Psoas muscle (tissue), 8 donors: ENCODE data around the gene IRF1. TPM values are rescaled to one million over a fixed set of nuclear protein-coding genes. Genes with fewer than 3 reads are reported as not detected.

Experiments used
- ATAC-seq, 4 donors: fragments of 200-7000 bp; cut with Tn5 transposase; one replicate each; pipeline ENCODE4 v1.9.1; 2020; ENCODE audit warnings: moderate library complexity in 3 of 4, mild to moderate bottlenecking in 2 of 4
- DNase-seq, 2 donors: peaks; one replicate each; pipeline ENCODE4 v3.0.0-alpha.2; 2020
- H3K27ac ChIP-seq: fragments of 200-600 bp; one replicate; pipeline ENCODE4 v1.8.0; 2022
- H3K27me3 ChIP-seq, 3 donors: fragments of 200-600 bp in 1 of 3; one replicate each; pipeline versions ENCODE4 v1.6.1 to v1.8.0; 2013 to 2022; ENCODE audit warnings: low read length in 2 of 3, mild to moderate bottlenecking in 2 of 3, moderate library complexity in 1 of 3; ENCODE audit not compliant: insufficient read depth in 3 of 3
- H3K36me3 ChIP-seq, 2 donors: fragments of 200-600 bp in 1 of 2; one replicate each; pipeline versions ENCODE4 v1.6.1 to v1.8.0; 2013 to 2022; ENCODE audit warnings: low read depth in 1 of 2, mild to moderate bottlenecking in 1 of 2, moderate library complexity in 1 of 2; ENCODE audit not compliant: insufficient read depth in 1 of 2
- H3K4me1 ChIP-seq: fragments of 200-600 bp; one replicate; pipeline ENCODE4 v1.8.0; 2022
- H3K4me3 ChIP-seq: fragments of 200-600 bp; one replicate; pipeline ENCODE4 v1.8.0; 2022; ENCODE audit warnings: mild to moderate bottlenecking
- H3K9me3 ChIP-seq: fragments of 200-600 bp; one replicate; pipeline ENCODE4 v1.8.0; 2022
- CTCF ChIP-seq: fragments of 200-600 bp; IDR thresholded peaks from one replicate; pipeline ENCODE4 v1.8.0; 2022; ENCODE audit warnings: antibody characterized with exemption
- WGBS, 3 donors: extraction: QIAGEN DNeasy Blood & Tissue Kit; methylation state at CpG; one replicate each; pipeline versions ENCODE4 v1.1.6 to v1.1.7; 2013; 5-methylcytosine and 5-hydroxymethylcytosine counted together
- intact Hi-C, 2 donors: fragments of 100-400 bp; cut with DNase I; formaldehyde crosslinking; loops; one replicate each; pipeline versions ENCODE4 v1.11.0 to v1.14.2; 2022
- polyA plus RNA-seq, 3 donors: library from polyadenylated mRNA; stranded (reverse); fragments of 200-250 nt; gene quantifications; one replicate each; pipeline ENCODE4 v1.2.3, GENCODE V29; 2013
- total RNA-seq, 4 donors: library from RNA; stranded (reverse); fragmentation: NEBNext Ultra II Directional in 2 of 4; extraction: Animal tissue kit (Norgen Biotek cat#: 25700) in 2 of 4; gene quantifications; one replicate each; pipeline versions ENCODE4 v1.2.1 to v1.2.4, GENCODE V29; 2021 to 2023
- donor health status: healthy with polysubstance abuse.
- donor health status: DM: no; HTN: no; CAD: no; lungs with moderate emphysema.
- donor health status: Bipolar disorder and iron deficiency.
- donor health status: healthy.
- donor health status: DM: yes; HTN: yes; CAD: no.
- donor health status: DM: no; HTN: no; CAD: no.
- donor health status: DM: no; HTN: no; CAD: no.
- donor health status: DM: yes; HTN: yes; CAD: no.

Gene IRF1
- total and polyA plus RNA-seq, 7 donors = 4.7 to 18.8 (median 11.8) TPM

DNA sequence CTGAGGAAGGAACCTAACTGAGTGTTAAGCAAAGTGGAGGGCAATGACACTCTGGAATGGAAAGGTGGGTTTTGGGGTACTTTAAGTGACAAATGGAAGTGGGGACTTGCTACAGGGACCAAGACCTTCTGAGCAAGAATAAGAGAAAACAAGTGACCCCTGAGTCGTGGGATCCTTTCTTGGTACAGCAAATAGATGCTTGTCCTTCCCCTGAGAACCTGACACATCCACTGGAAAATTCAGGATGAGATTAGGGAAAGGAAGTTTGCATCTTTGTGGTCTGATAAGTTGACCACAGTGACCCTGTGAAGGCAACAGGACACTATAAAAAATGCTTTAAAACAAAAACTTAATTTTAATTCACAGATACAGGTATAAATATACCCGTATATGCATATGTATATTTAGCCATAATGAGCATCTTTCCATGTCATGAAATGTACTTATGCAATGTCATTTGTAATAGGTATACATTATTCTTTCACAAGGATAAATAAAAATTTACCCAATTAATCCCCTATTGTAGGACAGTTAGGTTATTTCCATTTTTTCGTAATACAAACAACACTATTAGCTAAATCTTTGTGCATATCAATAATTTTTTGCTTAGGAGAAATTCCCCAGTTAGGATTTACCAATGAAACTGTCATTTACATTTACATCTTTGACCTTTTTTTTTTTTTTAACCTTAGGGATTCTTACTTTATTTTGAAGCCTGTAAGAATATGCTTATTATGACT, 2.0 kb upstream of the IRF1 start:
- Histone ChIP-seq H3K27me3 (no peaks in the 10 kb centered on the region), H3K27ac (no peak overlapping the region), H3K36me3 (peaks cover 0 to 16% of the 10 kb centered on the region in 2 donors), H3K9me3 (no peaks in the 10 kb centered on the region), H3K4me3 (no peak overlapping the region), H3K4me1 (peaks cover 30% of the 10 kb centered on the region)
- intact Hi-C loops = no loop called here
- ATAC-seq = no peak
- no peak for TF ChIP-seq CTCF
- no peak for DNase-seq
- WGBS, 3 donors = 85 to 88% (median 86%) methylated on average over 3 of the region's 3 CpGs

DNA sequence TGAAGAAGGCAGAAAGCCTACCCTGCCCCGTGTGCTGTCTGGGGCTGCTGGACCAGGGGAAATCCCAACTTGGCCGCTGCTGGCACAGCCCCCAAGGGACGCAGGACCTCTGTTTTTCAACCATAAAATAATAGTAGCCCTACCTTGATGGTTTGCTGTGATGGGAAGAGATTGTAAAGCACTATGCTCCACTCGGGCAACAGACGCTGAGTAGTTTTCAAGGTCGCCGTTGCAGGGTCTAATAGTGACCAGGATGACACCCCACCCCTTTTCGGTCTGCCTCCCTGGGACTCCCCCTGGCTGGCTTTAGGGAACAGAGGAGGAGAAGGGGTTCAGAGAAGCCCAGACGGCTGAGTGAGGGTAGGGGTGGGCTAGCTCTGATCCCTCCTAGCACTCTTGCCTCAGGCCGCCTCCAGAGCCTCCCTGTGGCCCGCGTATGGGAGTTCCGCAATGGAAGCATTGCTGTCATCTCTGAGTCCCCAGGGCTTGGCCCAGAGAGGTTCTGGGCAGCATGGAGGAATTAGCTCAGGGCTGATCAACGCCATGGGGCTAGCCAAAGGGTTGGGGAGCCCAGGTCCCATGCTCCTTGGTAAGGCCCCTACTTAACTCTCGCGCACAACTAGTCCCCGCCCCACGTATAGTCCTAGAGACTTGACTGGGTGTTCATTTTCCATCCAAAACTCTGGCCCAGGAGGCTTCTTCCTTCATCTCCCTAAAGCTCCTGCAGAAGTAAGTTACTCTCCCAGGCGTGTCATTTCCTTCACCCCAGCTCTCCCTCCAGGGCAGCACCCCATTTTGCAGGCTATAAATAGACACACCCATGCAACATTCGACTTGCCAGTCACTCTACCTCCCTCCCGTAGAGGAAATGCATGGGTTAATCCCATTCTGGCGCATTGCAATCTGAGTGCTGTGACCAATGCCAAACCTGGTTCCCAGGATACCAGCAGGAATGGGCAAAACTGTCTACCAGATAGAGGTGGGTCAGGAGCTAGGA, 1.1 kb upstream of the IRF1 start:
- Histone ChIP-seq H3K27me3 (no peaks in the 10 kb centered on the region), H3K9me3 (no peaks in the 10 kb centered on the region), H3K4me1 (peaks cover 28% of the 10 kb centered on the region), H3K4me3 (peak overlapping the region; percentile 75), H3K27ac (peak overlapping the region; percentile 89), H3K36me3 (peaks cover 0 to 25% of the 10 kb centered on the region in 2 donors)
- no peak for TF ChIP-seq CTCF
- intact Hi-C loops = loop anchor here in 1 of 2 donors (2.0 kb wide), 1 partner anchor 73 kb away; no protein-coding TSS in a partner anchor
- WGBS, 3 donors = 54 to 61% (median 59%) methylated on average over 21 to 22 of the region's 22 CpGs
- ATAC-seq (peak in 3 of 4 donors; percentile 2 to 4 (median 4)), DNase-seq (no peak)

DNA sequence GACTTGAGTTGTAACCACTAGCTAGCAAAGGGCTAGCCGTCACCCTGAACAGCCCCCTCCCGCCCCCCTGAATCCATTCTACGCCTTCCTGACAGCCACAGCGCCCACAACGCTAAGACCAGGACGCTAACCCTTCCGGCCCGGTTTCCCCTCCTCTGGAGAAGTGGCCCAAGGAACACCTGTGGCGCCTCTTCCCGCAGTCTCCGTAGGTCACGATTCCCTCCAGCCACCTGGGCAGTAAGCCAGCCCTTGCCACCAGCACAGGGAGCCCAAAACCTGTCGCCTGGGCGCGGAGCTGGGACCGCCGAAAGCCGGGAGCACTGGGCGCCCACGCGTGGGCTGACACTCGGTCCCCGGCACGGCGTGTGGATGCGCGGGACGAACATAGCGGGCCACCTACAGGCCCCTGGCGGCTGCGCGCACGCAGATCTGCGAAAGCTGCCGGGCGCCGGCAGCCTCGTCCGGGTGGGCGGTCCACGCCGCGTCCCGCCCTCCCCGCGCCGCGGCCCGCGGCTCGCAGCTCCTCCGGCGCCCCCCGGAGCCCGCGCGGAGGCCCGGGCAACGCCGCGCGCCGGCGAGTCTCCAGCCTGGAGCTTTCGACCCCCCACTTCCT, 596 bp downstream of the IRF1 start:
- WGBS, 3 donors = 2 to 4% (median 3%) methylated on average over 32 to 65 of the region's 65 CpGs
- ATAC-seq (peak; percentile 12 to 48 (median 36)), DNase-seq (peak; percentile 64 to 78)
- H3K4me1 ChIP-seq = peaks cover 14% of the 10 kb centered on the region
- no peaks in the 10 kb centered on the region for H3K9me3 ChIP-seq
- no peaks in the 10 kb centered on the region for H3K27me3 ChIP-seq
- peak overlapping the region; percentile 89 for H3K27ac ChIP-seq
- H3K36me3 ChIP-seq = peaks cover 0 to 41% of the 10 kb centered on the region in 2 donors
- intact Hi-C loops = loop anchor here (2.0 kb wide), 2 partner anchors 69 to 71 kb away; no protein-coding TSS in a partner anchor
- peak overlapping the region; percentile 75 for H3K4me3 ChIP-seq
- peak; percentile 31 for TF ChIP-seq CTCF

DNA sequence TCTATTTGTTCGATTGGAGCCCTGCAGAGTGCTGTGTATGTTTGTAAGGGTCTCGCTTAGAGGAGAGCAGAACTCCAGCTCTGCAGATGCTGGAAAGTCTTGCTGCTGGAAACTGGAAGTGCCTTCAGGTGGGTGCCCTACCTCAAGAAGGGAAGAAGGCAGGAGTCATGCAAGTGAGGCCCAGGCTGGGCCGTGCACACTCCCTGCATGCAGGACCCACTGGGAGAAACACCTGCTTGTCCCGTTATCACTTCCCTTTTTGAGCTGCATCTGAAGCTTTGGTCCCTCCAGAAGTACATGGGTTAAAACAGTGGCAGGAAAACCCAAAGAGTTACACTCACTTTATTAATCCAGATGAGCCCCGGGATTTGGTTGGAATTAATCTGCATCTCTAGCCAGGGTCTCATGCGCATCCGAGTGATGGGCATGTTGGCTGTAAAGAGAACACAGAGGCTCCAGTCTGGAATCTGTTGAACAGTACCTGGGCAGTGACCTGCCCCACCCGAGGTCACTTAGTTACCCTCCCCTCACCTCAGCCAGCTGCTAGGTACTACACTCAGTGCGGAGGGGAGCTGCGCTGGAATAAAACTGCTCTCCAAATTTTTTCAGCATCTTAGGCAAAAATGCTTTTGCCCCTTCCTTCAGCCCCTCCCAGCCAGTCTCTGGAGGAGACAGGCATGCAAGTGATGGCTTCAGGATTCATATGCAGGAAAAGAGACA, 1.4 kb downstream of the IRF1 start:
- TF ChIP-seq CTCF = no peak
- intact Hi-C loops = loop anchor here in 1 of 2 donors (2.0 kb wide), 1 partner anchor 68 kb away; no protein-coding TSS in a partner anchor
- Histone ChIP-seq H3K4me3 (peak overlapping the region; percentile 75), H3K9me3 (no peaks in the 10 kb centered on the region), H3K27ac (peak overlapping the region; percentile 89), H3K4me1 (peaks cover 13% of the 10 kb centered on the region), H3K27me3 (no peaks in the 10 kb centered on the region), H3K36me3 (peaks cover 0 to 49% of the 10 kb centered on the region in 2 donors)
- 45 to 53% (median 48%) methylated on average over 10 of the region's 10 CpGs for WGBS, 3 donors
- DNase-seq (no peak), ATAC-seq (no peak)
